GM06990 (cell line): ENCODE data around the gene DGKB.

Experiments used
- DNase-seq: peaks from one replicate; pipeline ENCODE4 v3.0.0-alpha.2; 2011; ENCODE audit not compliant: insufficient read length; ENCODE audit errors: extremely low read depth
- H3K27me3 ChIP-seq: replicated peaks from 2 replicates; pipeline ENCODE4 v1.6.0; 2011; ENCODE audit warnings: low read length; ENCODE audit not compliant: control insufficient read depth, insufficient read depth
- H3K36me3 ChIP-seq: 2 replicates; pipeline ENCODE4 v1.5.1; 2011; ENCODE audit warnings: low read length; ENCODE audit not compliant: control insufficient read depth, insufficient read depth
- H3K4me3 ChIP-seq: replicated peaks from 2 replicates; pipeline ENCODE4 v1.5.1; 2011; ENCODE audit warnings: low read depth, mild to moderate bottlenecking, control low read depth, low read length
- TF ChIP-seq, protein P1 (sequence below): IDR thresholded peaks from 2 replicates; pipeline ENCODE4 v1.5.1; 2011; ENCODE audit warnings: low read length, control low read depth, mild to moderate bottlenecking, inconsistent platforms; ENCODE audit not compliant: insufficient read depth, poor library complexity, severe bottlenecking

Gene DGKB

DNA sequence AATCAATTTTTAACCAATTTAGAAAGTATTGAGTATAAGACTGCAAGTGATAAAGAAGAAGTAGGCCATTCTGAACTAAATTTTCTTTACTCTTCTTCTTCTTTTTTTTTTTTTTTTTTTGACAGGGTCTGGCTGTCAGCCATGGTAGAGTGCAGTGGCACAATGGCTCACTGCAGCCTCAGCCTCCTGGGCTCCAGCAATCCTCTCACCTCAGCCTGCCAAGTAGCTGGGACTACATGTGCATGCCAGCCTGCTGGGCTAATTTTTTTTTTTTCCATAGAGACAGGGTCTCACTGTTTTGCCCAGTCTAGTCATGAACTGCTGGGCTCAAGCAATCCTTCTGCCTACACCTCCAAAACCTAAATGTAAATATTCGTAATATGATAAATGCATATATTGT is 63.2 kb downstream of the DGKB start:
- no peak for DNase-seq
- H3K36me3 ChIP-seq: no peaks in the 10 kb centered on the region
- no peak overlapping the region for H3K4me3 ChIP-seq
- H3K27me3 ChIP-seq: no peaks in the 10 kb centered on the region
- TF ChIP-seq, protein P1, sequence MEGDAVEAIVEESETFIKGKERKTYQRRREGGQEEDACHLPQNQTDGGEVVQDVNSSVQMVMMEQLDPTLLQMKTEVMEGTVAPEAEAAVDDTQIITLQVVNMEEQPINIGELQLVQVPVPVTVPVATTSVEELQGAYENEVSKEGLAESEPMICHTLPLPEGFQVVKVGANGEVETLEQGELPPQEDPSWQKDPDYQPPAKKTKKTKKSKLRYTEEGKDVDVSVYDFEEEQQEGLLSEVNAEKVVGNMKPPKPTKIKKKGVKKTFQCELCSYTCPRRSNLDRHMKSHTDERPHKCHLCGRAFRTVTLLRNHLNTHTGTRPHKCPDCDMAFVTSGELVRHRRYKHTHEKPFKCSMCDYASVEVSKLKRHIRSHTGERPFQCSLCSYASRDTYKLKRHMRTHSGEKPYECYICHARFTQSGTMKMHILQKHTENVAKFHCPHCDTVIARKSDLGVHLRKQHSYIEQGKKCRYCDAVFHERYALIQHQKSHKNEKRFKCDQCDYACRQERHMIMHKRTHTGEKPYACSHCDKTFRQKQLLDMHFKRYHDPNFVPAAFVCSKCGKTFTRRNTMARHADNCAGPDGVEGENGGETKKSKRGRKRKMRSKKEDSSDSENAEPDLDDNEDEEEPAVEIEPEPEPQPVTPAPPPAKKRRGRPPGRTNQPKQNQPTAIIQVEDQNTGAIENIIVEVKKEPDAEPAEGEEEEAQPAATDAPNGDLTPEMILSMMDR: no peak

DNA sequence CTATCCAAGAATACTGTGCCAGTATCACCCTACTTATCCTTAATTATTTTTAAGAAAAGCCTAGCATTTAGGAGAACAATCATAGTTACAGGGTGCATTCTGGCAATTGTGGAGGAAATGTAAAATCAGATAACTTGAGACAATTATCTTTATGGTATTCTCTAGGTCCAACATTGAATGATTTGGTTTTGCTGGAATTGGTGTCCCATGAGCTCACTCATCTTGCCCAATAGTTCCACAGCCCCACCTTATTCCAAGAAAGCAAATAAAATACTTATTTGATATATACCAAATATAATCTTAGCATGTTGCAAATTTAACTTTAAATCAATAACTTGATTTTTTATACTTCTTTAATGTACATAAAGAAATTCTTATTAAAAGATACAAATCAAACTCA is 65.3 kb downstream of the DGKB start:
- H3K36me3 ChIP-seq: no peaks in the 10 kb centered on the region
- H3K27me3 ChIP-seq: no peaks in the 10 kb centered on the region
- TF ChIP-seq, protein P1: no peak
- H3K4me3 ChIP-seq: no peak overlapping the region
- DNase-seq: no peak

DNA sequence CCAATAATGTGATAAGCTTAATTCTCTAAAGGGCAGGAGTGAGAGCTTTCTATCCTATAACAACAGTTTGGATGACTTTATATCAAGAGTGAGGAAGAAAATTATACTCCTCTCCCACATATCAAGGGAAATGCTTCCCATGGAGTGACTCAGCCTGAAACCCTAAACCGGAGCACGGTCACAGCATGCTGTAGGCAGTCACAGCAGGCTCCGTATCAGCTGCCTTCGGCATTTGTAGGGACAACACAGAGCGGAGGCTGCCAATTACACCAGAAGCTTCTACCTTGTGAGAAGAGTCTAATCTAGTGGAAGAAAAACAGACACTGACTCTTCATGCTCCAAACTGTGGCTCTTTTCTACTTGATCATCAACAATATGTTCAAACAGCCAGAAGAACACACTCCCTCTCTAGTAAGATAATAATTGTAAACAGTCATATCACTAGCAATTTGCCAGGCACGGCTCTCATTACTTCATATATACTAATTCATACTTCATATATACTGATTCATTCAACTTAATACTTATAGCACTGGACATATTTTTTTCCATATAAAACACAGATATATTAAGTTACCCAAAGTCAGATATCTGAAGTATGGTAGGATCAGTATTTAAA is 65.9 kb downstream of the DGKB start:
- H3K36me3 ChIP-seq: no peaks in the 10 kb centered on the region
- no peak overlapping the region for H3K4me3 ChIP-seq
- H3K27me3 ChIP-seq: no peaks in the 10 kb centered on the region
- TF ChIP-seq, protein P1: no peak
- no peak for DNase-seq

DNA sequence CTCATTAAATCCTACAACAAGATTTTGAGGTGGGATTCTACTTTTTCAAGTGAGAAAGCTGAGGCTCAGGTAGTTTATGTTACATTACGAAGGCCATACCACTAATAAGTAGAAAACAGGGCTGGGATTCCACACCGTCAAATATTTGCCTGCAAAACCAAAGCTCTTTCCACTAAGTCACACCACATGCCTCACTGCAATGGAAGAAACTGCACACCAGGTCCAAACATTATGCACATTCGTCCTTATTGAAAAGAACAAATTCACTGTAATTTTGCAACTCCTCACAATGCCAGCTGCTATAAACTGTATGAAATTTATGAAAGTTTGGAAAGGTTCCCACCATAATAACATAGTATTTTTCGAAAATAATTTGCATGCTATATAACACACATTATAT is 66.5 kb downstream of the DGKB start:
- Histone ChIP-seq H3K4me3 (no peak overlapping the region), H3K27me3 (no peaks in the 10 kb centered on the region), H3K36me3 (no peaks in the 10 kb centered on the region)
- TF ChIP-seq, protein P1: no peak
- no peak for DNase-seq

DNA sequence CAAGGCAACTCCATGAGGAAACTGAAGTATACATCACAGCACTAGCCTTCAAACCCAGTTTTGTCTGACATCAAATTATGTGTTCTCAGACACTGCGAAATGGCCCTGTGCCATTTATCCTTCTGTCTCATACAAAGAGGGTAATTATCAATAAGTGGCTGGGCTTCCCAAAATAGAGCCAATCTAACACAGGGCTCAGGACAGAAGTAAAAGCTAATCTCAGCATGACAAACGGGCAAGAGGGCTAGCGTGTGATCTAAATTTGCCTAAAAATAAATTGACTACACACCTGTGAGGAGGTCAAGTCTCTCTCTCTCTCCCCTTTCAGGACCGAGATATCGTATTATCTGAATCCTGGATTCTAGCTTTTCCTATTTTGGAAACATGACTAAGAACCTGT is 67.2 kb downstream of the DGKB start:
- no peak for DNase-seq
- Histone ChIP-seq H3K27me3 (no peaks in the 10 kb centered on the region), H3K4me3 (no peak overlapping the region), H3K36me3 (no peaks in the 10 kb centered on the region)
- TF ChIP-seq, protein P1: no peak

DNA sequence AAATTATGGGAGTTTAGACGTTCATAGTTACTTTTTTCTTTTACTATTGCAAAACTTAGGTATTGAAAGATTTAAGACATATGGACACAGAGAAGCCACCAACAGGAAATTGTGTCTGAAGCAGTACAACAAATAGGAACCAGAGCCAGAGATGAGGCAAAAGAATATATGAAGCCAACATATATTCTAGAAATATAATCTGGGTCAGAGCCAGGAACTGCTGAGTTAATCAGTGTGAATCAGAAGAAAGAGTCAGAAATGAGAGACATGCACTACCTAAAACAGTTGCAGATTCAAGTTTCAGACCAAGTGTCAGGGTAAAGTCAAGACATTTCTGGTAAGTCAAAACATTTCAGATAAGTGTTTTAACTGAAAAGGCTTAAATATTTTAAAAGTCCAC is 67.7 kb downstream of the DGKB start:
- DNase-seq: no peak
- TF ChIP-seq, protein P1: no peak
- H3K27me3 ChIP-seq: no peaks in the 10 kb centered on the region
- H3K4me3 ChIP-seq: no peak overlapping the region
- no peaks in the 10 kb centered on the region for H3K36me3 ChIP-seq
